Progenitor cell of endocrine pancreas (in vitro differentiated cells): ENCODE measurements around the gene FGF22. TPM values are rescaled to one million over a fixed set of nuclear protein-coding genes. Genes with fewer than 3 reads are reported as not detected.

Source experiments
- DNase-seq: peaks from one replicate; pipeline ENCODE4 v3.0.0; 2021; ENCODE audit warnings: low spot score; ENCODE audit not compliant: unreplicated experiment
- H3K27ac Mint-ChIP-seq: 2 replicates; pipeline ENCODE4 v1.8.0; 2021; ENCODE audit warnings: mild to moderate bottlenecking, moderate library complexity, mixed read lengths
- H3K27me3 Mint-ChIP-seq: 2 replicates; pipeline ENCODE4 v1.8.0; 2021; ENCODE audit warnings: mixed read lengths
- H3K36me3 Mint-ChIP-seq: 2 replicates; pipeline ENCODE4 v1.8.0; 2022; ENCODE audit warnings: mixed read lengths; ENCODE audit not compliant: insufficient read depth
- H3K4me1 Mint-ChIP-seq: 2 replicates; pipeline ENCODE4 v1.8.0; 2021; ENCODE audit warnings: low read depth, mixed read lengths
- H3K4me3 Mint-ChIP-seq: 2 replicates; pipeline ENCODE4 v1.8.0; 2021; ENCODE audit warnings: low read depth, mild to moderate bottlenecking, moderate library complexity, mixed read lengths
- H3K9me3 Mint-ChIP-seq: 2 replicates; pipeline ENCODE4 v1.8.0; 2021; ENCODE audit warnings: low read depth, mixed read lengths
- CTCF ChIP-seq: fragments of 200-600 bp; sonication (generic); IDR thresholded peaks from one replicate; pipeline ENCODE4 v1.5.0; 2021; ENCODE audit warnings: antibody characterized with exemption, mild to moderate bottlenecking; ENCODE audit not compliant: unreplicated experiment
- total RNA-seq: library from RNA; stranded (reverse); gene quantifications from 2 replicates; pipeline ENCODE4 v1.2.1, GENCODE V29; 2021

FGF22 gene
- total RNA-seq, 1 donor from 2014 or later, result 0.43 TPM

- no peaks in the 10 kb centered on the region for H3K27me3 Mint-ChIP-seq
- TF ChIP-seq CTCF, result no peak
- no peaks in the 10 kb centered on the region for H3K9me3 Mint-ChIP-seq
- H3K4me3 Mint-ChIP-seq, result no peak overlapping the region
- no peak for DNase-seq
- no peaks in the 10 kb centered on the region for H3K4me1 Mint-ChIP-seq
- H3K36me3 Mint-ChIP-seq, result peaks cover 4% of the 10 kb centered on the region
- H3K27ac Mint-ChIP-seq, result no peak overlapping the region
Measured at GRCh38 chr19:645912-646778, 6.5 kb downstream of the FGF22 start.

GRCh38 chr19:646779-647565, 7.3 kb downstream of the FGF22 start:
- Mint-ChIP-seq H3K27me3 (no peaks in the 10 kb centered on the region), H3K36me3 (peaks cover 4% of the 10 kb centered on the region), H3K4me1 (no peaks in the 10 kb centered on the region), H3K27ac (no peak overlapping the region), H3K4me3 (no peak overlapping the region), H3K9me3 (no peaks in the 10 kb centered on the region)
- no peak for DNase-seq
- TF ChIP-seq CTCF, result no peak

- Mint-ChIP-seq H3K4me1 (no peaks in the 10 kb centered on the region), H3K36me3 (peaks cover 4% of the 10 kb centered on the region), H3K27ac (no peak overlapping the region), H3K9me3 (no peaks in the 10 kb centered on the region), H3K27me3 (no peaks in the 10 kb centered on the region), H3K4me3 (no peak overlapping the region)
- DNase-seq, result no peak
- TF ChIP-seq CTCF, result no peak
Measured at GRCh38 chr19:647566-648284, 8.0 kb downstream of the FGF22 start.

- no peak overlapping the region for H3K4me3 Mint-ChIP-seq
- no peak for DNase-seq
- no peak overlapping the region for H3K27ac Mint-ChIP-seq
- no peaks in the 10 kb centered on the region for H3K4me1 Mint-ChIP-seq
- H3K27me3 Mint-ChIP-seq, result no peaks in the 10 kb centered on the region
- H3K36me3 Mint-ChIP-seq, result peaks cover 4% of the 10 kb centered on the region
- no peaks in the 10 kb centered on the region for H3K9me3 Mint-ChIP-seq
- TF ChIP-seq CTCF, result no peak
Measured at GRCh38 chr19:648305-648704, 8.6 kb downstream of the FGF22 start.
